Activated CD8-positive, alpha-beta memory T cell treated with anti-CD3 and anti-CD28 coated beads, Interleukin-2, amount 10 ng/mL, durations not matched to agents 7 days and 5 days (primary cell): ENCODE measurements around the gene DCAF16. TPM values are rescaled to one million over a fixed set of nuclear protein-coding genes. Genes with fewer than 3 reads are reported as not detected.

ENCODE experiments used
- ATAC-seq: fragments of 150-1000 bp; cut with Tn5 transposase; one replicate; pipeline ENCODE4 v1.10.0; 2021; ENCODE audit warnings: moderate library complexity
- CTCF ChIA-PET: fragments of 350-600 bp; sonication (Branson Sonifier 250); formaldehyde crosslinking; loops from one replicate; lab custom pipeline; 2021; ENCODE audit warnings: antibody characterized with exemption; lab: Charles Lee
- DNase-seq: peaks from one replicate; pipeline ENCODE4 v3.0.0-alpha.2; 2020
- H3K27ac Mint-ChIP-seq: one replicate; pipeline ENCODE4 v1.8.0; 2021; ENCODE audit warnings: mild to moderate bottlenecking, mixed read lengths
- H3K27me3 Mint-ChIP-seq: one replicate; pipeline ENCODE4 v1.8.0; 2021; ENCODE audit warnings: mixed read lengths
- H3K36me3 Mint-ChIP-seq: one replicate; pipeline ENCODE4 v1.8.0; 2021; ENCODE audit warnings: mild to moderate bottlenecking, mixed read lengths
- H3K4me1 Mint-ChIP-seq: one replicate; pipeline ENCODE4 v1.8.0; 2021; ENCODE audit warnings: mixed read lengths
- H3K4me3 Mint-ChIP-seq: one replicate; pipeline ENCODE4 v1.8.0; 2021; ENCODE audit warnings: mild to moderate bottlenecking, moderate library complexity, mixed read lengths
- H3K9me3 Mint-ChIP-seq: one replicate; pipeline ENCODE4 v1.8.0; 2022; ENCODE audit warnings: low read depth, mixed read lengths
- total RNA-seq, 2 experiments: library from RNA; stranded (reverse); gene quantifications; one replicate each; pipeline ENCODE4 v1.2.3, GENCODE V29; 2021

The DCAF16 gene
- total RNA-seq, 2 experiments from 2014 or later, result 38.9 to 56.4 TPM

- H3K4me1 Mint-ChIP-seq, result no peaks in the 10 kb centered on the region
- peaks cover 36% of the 10 kb centered on the region for H3K27me3 Mint-ChIP-seq
- DNase-seq (no peak), ATAC-seq (no peak)
- no peak overlapping the region for H3K27ac Mint-ChIP-seq
- H3K9me3 Mint-ChIP-seq, result no peaks in the 10 kb centered on the region
- H3K36me3 Mint-ChIP-seq, result no peaks in the 10 kb centered on the region
- CTCF ChIA-PET, result no interaction called here
- no peak overlapping the region for H3K4me3 Mint-ChIP-seq
Observed at GRCh38 chr4:17757621-17758020, 52.9 kb downstream of the DCAF16 start.

GRCh38 chr4:17753646-17754045 lies 56.9 kb downstream of the DCAF16 start:
- CTCF ChIA-PET, result no interaction called here
- Mint-ChIP-seq H3K9me3 (no peaks in the 10 kb centered on the region), H3K27me3 (peaks cover 41% of the 10 kb centered on the region), H3K4me1 (no peaks in the 10 kb centered on the region), H3K36me3 (no peaks in the 10 kb centered on the region), H3K4me3 (no peak overlapping the region), H3K27ac (no peak overlapping the region)
- DNase-seq (no peak), ATAC-seq (no peak)

Other genes with a start within 250 kb of the DCAF16 start
- 100 to 1,000 TPM; 198 to 249 TPM for gene LAP3, start 233.6 kb downstream of the DCAF16 start, total RNA-seq
- 10 to 100 TPM; 53.4 to 56.3 TPM for gene MED28, start 196.1 kb downstream of the DCAF16 start, total RNA-seq
- under 1 TPM in 1 of 2 experiments, not detected in 1; 0.02 TPM for gene FAM184B, start 29.1 kb downstream of the DCAF16 start, total RNA-seq
- gene NCAPG, start 222 bp upstream of the DCAF16 start, total RNA-seq, result 100 to 1,000 TPM in 1 of 2 experiments, 10 to 100 TPM in 1; 87.5 to 102 TPM
- 10 to 100 TPM; 13.8 to 20.9 TPM for gene LCORL, start 211.0 kb upstream of the DCAF16 start, total RNA-seq